ENCODE data around the gene NFILZ.

- no peak for TF ChIP-seq CTCF (IDR thresholded peaks at IDR 0.05; ENCODE audit: low read depth, low read length)
- no peak for TF ChIP-seq EZH2phosphoT487 (IDR thresholded peaks at IDR 0.05; ENCODE audit: low read depth)
These were observed 43.0 kb downstream of the NFILZ start for GRCh38 chr19:8673276-8673891.
